Measurements from ENCODE around the gene CENPP. TPM values are rescaled to one million over a fixed set of nuclear protein-coding genes. Genes with fewer than 3 reads are reported as not detected.

The CENPP gene
- total RNA-seq, 4 donors from 2014 or later: 2.9 to 8.3 (median 4.9) TPM

- H3K4me1 ChIP-seq: no peaks in the 10 kb centered on the region
- no peak for ATAC-seq
- no peak for TF ChIP-seq CTCF (IDR thresholded peaks at IDR 0.05)
- no peak for TF ChIP-seq POLR2A (IDR thresholded peaks at IDR 0.05)
- TF ChIP-seq EP300 (IDR thresholded peaks at IDR 0.05): no peak
- no peak for TF ChIP-seq POLR2AphosphoS5 (IDR thresholded peaks at IDR 0.05)
- no peaks in the 10 kb centered on the region for H3K27me3 ChIP-seq
- H3K4me3 ChIP-seq: no peak overlapping the region
- no peaks in the 10 kb centered on the region for H3K36me3 ChIP-seq
- H3K27ac ChIP-seq: no peak overlapping the region
- H3K9me3 ChIP-seq: no peaks in the 10 kb centered on the region
- 92 to 95% methylated on average over 4 to 5 of the region's 5 CpGs for WGBS, 2 donors (ENCODE audit: low coverage in 1 of 2)
These were observed 199.6 kb downstream of the CENPP start for GRCh38 chr9:92525306-92525705.

- 95% methylated on average over 2 of the region's 2 CpGs; no CpG with 5 or more reads in 1 of the 2 donors for WGBS, 2 donors (ENCODE audit: low coverage in 1 of 2)
- Histone ChIP-seq H3K4me3 (no peak overlapping the region), H3K27ac (no peak overlapping the region), H3K27me3 (no peaks in the 10 kb centered on the region), H3K9me3 (no peaks in the 10 kb centered on the region), H3K4me1 (no peaks in the 10 kb centered on the region), H3K36me3 (no peaks in the 10 kb centered on the region)
- ATAC-seq: no peak
- TF ChIP-seq POLR2A (IDR thresholded peaks at IDR 0.05): no peak
- TF ChIP-seq CTCF (IDR thresholded peaks at IDR 0.05): no peak
- no peak for TF ChIP-seq EP300 (IDR thresholded peaks at IDR 0.05)
- TF ChIP-seq POLR2AphosphoS5 (IDR thresholded peaks at IDR 0.05): no peak
These were observed 201.6 kb downstream of the CENPP start for GRCh38 chr9:92527291-92527828.

- TF ChIP-seq POLR2A (IDR thresholded peaks at IDR 0.05) (no peak), EP300 (IDR thresholded peaks at IDR 0.05) (no peak)
- H3K27ac ChIP-seq: no peak overlapping the region
- no peak overlapping the region for H3K4me3 ChIP-seq
- H3K36me3 ChIP-seq: no peaks in the 10 kb centered on the region
- no peaks in the 10 kb centered on the region for H3K9me3 ChIP-seq
- no peaks in the 10 kb centered on the region for H3K27me3 ChIP-seq
- H3K4me1 ChIP-seq: no peaks in the 10 kb centered on the region
- WGBS, 2 donors (ENCODE audit: low coverage in 1 of 2): 91% methylated on average over 4 of the region's 4 CpGs; no CpG with 5 or more reads in 1 of the 2 donors
- no peak for ATAC-seq
These were observed 202.2 kb downstream of the CENPP start for GRCh38 chr9:92527832-92528521.

GRCh38 chr9:92528522-92528849 lies 202.7 kb downstream of the CENPP start:
- Histone ChIP-seq H3K4me1 (no peaks in the 10 kb centered on the region), H3K9me3 (no peaks in the 10 kb centered on the region), H3K4me3 (no peak overlapping the region), H3K36me3 (no peaks in the 10 kb centered on the region), H3K27me3 (no peaks in the 10 kb centered on the region), H3K27ac (no peak overlapping the region)
- WGBS, 2 donors (ENCODE audit: low coverage in 1 of 2): 71 to 100% methylated on average over 1 of the region's 1 CpG
- TF ChIP-seq EP300 (IDR thresholded peaks at IDR 0.05): no peak
- ATAC-seq: no peak

- H3K9me3 ChIP-seq: no peaks in the 10 kb centered on the region
- H3K27ac ChIP-seq: no peak overlapping the region
These were observed 203.4 kb downstream of the CENPP start for GRCh38 chr9:92529124-92529523.

More at GRCh38 chr9:92529124-92529523, 203.4 kb downstream of the CENPP start:
- Histone ChIP-seq H3K4me1 (peaks cover 0 to 3% (median 0%) of the 10 kb centered on the region in 3 donors), H3K27me3 (no peaks in the 10 kb centered on the region), H3K4me3 (no peak overlapping the region), H3K36me3 (no peaks in the 10 kb centered on the region)
- no peak for ATAC-seq
- no peak for TF ChIP-seq CTCF (IDR thresholded peaks at IDR 0.05)
- TF ChIP-seq POLR2A (IDR thresholded peaks at IDR 0.05): no peak
- no peak for TF ChIP-seq EP300 (IDR thresholded peaks at IDR 0.05)
- TF ChIP-seq POLR2AphosphoS5 (IDR thresholded peaks at IDR 0.05): no peak
- WGBS, 2 donors (ENCODE audit: low coverage in 1 of 2): 84 to 100% methylated on average over 3 of the region's 3 CpGs

All from gastroesophageal sphincter (tissue), 4 donors.